Neural progenitor cell (in vitro differentiated cells): ENCODE data around the gene TEK.

ENCODE experiments used
- CTCF ChIP-seq: fragments of 200-600 bp; sonication (generic); IDR thresholded peaks from 2 replicates; pipeline ENCODE4 v1.5.1; 2017; ENCODE audit warnings: antibody characterized with exemption, mild to moderate bottlenecking
- EZH2 ChIP-seq: fragments of 200-600 bp; sonication (generic); IDR thresholded peaks from 2 replicates; pipeline ENCODE4 v1.6.1; 2017; ENCODE audit warnings: antibody characterized with exemption, mild to moderate bottlenecking, moderate library complexity
- EZH2phosphoT487 ChIP-seq: fragments of 200-600 bp; sonication (generic); IDR thresholded peaks from 2 replicates; pipeline ENCODE4 v1.6.1; 2017; ENCODE audit warnings: antibody characterized with exemption

DNA sequence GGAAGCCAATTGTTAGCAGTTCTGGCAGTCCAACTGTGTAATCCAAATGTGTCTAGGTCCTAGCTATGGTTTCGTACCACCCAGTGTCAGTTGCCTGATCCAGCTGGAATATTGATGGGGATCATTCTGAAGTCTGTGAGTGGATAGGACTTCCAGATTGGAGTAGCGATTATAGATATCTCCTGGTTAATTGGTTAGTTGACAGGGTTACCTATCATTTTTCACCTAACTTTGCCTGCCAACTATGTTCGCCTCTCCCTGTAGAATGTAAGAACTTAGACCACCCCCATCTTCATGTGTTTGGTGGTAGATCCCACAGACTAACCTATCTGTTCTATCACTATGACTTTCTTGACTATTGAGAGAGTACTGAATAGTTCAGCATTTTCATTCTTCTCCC, 59.9 kb downstream of the TEK start:
- no peak for TF ChIP-seq EZH2
- no peak for TF ChIP-seq CTCF
- TF ChIP-seq EZH2phosphoT487: no peak
